ENCODE data around the gene TSEN15. TPM values are rescaled to one million over a fixed set of nuclear protein-coding genes. Genes with fewer than 3 reads are reported as not detected.

Gene TSEN15
- total and polyA plus RNA-seq, 2 donors from 2014 or later, result 24.7 to 25.6 TPM

- FAIRE-seq (no peak), DNase-seq (no peak)
- Histone ChIP-seq H3K36me3 (ENCODE audit: control insufficient read depth in 2 of 3, insufficient read depth in 3 of 3, low read length in 3 of 3) (no peaks in the 10 kb centered on the region), H3K4me3 (ENCODE audit: low read length in 3 of 3) (no peak overlapping the region), H3K27ac (ENCODE audit: low read depth in 2 of 2, low read length in 2 of 2) (no peak overlapping the region), H3K4me1 (ENCODE audit: control insufficient read depth in 2 of 3, insufficient read depth in 2 of 3, low read depth in 1 of 3, low read length in 3 of 3) (no peaks in the 10 kb centered on the region), H3K9ac (ENCODE audit: low read length in 3 of 3) (no peak overlapping the region), H3K27me3 (ENCODE audit: control insufficient read depth, insufficient read depth, low read length) (no peaks in the 10 kb centered on the region), H3K9me3 (ENCODE audit: control insufficient read depth in 2 of 3, insufficient read depth in 1 of 3, low read length in 3 of 3) (no peaks in the 10 kb centered on the region)
- intact Hi-C loops (cut with DNase I), result no loop called here
- no peak for TF ChIP-seq CTCF (IDR thresholded peaks at IDR 0.05; ENCODE audit: borderline replicate concordance, extremely low read depth, insufficient read depth)
These were observed 32.0 kb upstream of the TSEN15 start for GRCh38 chr1:184019506-184019905.

DNA sequence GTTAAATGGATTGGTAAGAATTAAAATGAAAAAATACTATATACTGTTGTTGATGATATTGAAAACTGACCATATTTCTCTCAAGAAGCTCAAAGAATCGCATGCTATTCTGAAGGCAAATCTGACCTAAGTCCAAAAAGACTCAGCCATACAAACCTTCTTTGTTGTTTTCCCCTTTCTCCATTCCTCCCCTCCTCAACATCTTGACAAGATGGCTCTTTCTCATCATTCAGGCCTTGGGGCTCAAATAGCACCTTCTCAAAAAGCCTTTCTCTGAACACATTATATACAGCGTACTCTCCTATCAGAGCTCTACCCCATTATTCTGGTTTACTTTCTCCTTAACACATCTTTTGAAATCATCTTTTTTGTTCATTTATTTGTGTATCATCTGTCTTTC, 31.2 kb upstream of the TSEN15 start:
- no peaks in the 10 kb centered on the region for H3K4me1 ChIP-seq (ENCODE audit: control insufficient read depth in 2 of 3, insufficient read depth in 2 of 3, low read depth in 1 of 3, low read length in 3 of 3)
- intact Hi-C loops (cut with DNase I), result no loop called here
- no peak for FAIRE-seq
- H3K27ac ChIP-seq (ENCODE audit: low read depth in 2 of 2, low read length in 2 of 2), result no peak overlapping the region
- TF ChIP-seq CTCF (IDR thresholded peaks at IDR 0.05; ENCODE audit: borderline replicate concordance, extremely low read depth, insufficient read depth), result no peak
- H3K9me3 ChIP-seq (ENCODE audit: control insufficient read depth in 2 of 3, insufficient read depth in 1 of 3, low read length in 3 of 3), result no peaks in the 10 kb centered on the region
- DNase-seq, result no peak
- H3K36me3 ChIP-seq (ENCODE audit: control insufficient read depth in 2 of 3, insufficient read depth in 3 of 3, low read length in 3 of 3), result no peaks in the 10 kb centered on the region
- no peak overlapping the region for H3K9ac ChIP-seq (ENCODE audit: low read length in 3 of 3)
- no peaks in the 10 kb centered on the region for H3K27me3 ChIP-seq (ENCODE audit: control insufficient read depth, insufficient read depth, low read length)
- H3K4me3 ChIP-seq (ENCODE audit: low read length in 3 of 3), result no peak overlapping the region

GRCh38 chr1:184020855-184021254, 30.7 kb upstream of the TSEN15 start:
- H3K4me3 ChIP-seq (ENCODE audit: low read length in 3 of 3), result no peak overlapping the region
- FAIRE-seq (no peak), DNase-seq (no peak)
- no peaks in the 10 kb centered on the region for H3K27me3 ChIP-seq (ENCODE audit: control insufficient read depth, insufficient read depth, low read length)
- intact Hi-C loops (cut with DNase I), result no loop called here
- H3K27ac ChIP-seq (ENCODE audit: low read depth in 2 of 2, low read length in 2 of 2), result no peak overlapping the region
- no peak overlapping the region for H3K9ac ChIP-seq (ENCODE audit: low read length in 3 of 3)
- no peaks in the 10 kb centered on the region for H3K36me3 ChIP-seq (ENCODE audit: control insufficient read depth in 2 of 3, insufficient read depth in 3 of 3, low read length in 3 of 3)
- H3K9me3 ChIP-seq (ENCODE audit: control insufficient read depth in 2 of 3, insufficient read depth in 1 of 3, low read length in 3 of 3), result no peaks in the 10 kb centered on the region
- no peak for TF ChIP-seq CTCF (IDR thresholded peaks at IDR 0.05; ENCODE audit: borderline replicate concordance, extremely low read depth, insufficient read depth)
- no peaks in the 10 kb centered on the region for H3K4me1 ChIP-seq (ENCODE audit: control insufficient read depth in 2 of 3, insufficient read depth in 2 of 3, low read depth in 1 of 3, low read length in 3 of 3)

- no peak overlapping the region for H3K27ac ChIP-seq (ENCODE audit: low read depth in 2 of 2, low read length in 2 of 2)
- DNase-seq (peak in 2 of 5 donors; percentile 57 to 82), FAIRE-seq (no peak)
These were observed 29.8 kb upstream of the TSEN15 start for GRCh38 chr1:184021728-184022127.

More at GRCh38 chr1:184021728-184022127, 29.8 kb upstream of the TSEN15 start:
- no peak for TF ChIP-seq CTCF (IDR thresholded peaks at IDR 0.05; ENCODE audit: borderline replicate concordance, extremely low read depth, insufficient read depth)
- Histone ChIP-seq H3K9ac (ENCODE audit: low read length in 3 of 3) (no peak overlapping the region), H3K36me3 (ENCODE audit: control insufficient read depth in 2 of 3, insufficient read depth in 3 of 3, low read length in 3 of 3) (no peaks in the 10 kb centered on the region), H3K27me3 (ENCODE audit: control insufficient read depth, insufficient read depth, low read length) (no peaks in the 10 kb centered on the region), H3K4me1 (ENCODE audit: control insufficient read depth in 2 of 3, insufficient read depth in 2 of 3, low read depth in 1 of 3, low read length in 3 of 3) (no peaks in the 10 kb centered on the region), H3K9me3 (ENCODE audit: control insufficient read depth in 2 of 3, insufficient read depth in 1 of 3, low read length in 3 of 3) (no peaks in the 10 kb centered on the region), H3K4me3 (ENCODE audit: low read length in 3 of 3) (no peak overlapping the region)
- intact Hi-C loops (cut with DNase I), result no loop called here
